ENCODE data around the gene LASP1. TPM values are rescaled to one million over a fixed set of nuclear protein-coding genes. Genes with fewer than 3 reads are reported as not detected.

The LASP1 gene
- total RNA-seq, 1 experiment from 2014 or later = 68.1 TPM

GRCh38 chr17:38857271-38857670 lies 12.6 kb upstream of the LASP1 start:
- CTCF ChIA-PET = interaction anchor here (0.6 kb wide), 1 partner anchor 254 kb away, joined by 3 read pairs; no protein-coding TSS in a partner anchor
- Mint-ChIP-seq H3K36me3 (ENCODE audit: insufficient read depth, unreplicated experiment) (peaks cover 15% of the 10 kb centered on the region), H3K9me3 (ENCODE audit: unreplicated experiment) (no peaks in the 10 kb centered on the region), H3K27ac (ENCODE audit: low read depth, unreplicated experiment) (no peak overlapping the region), H3K4me3 (ENCODE audit: unreplicated experiment) (no peak overlapping the region), H3K27me3 (ENCODE audit: insufficient read depth, unreplicated experiment) (no peaks in the 10 kb centered on the region), H3K4me1 (ENCODE audit: insufficient read depth, unreplicated experiment) (no peaks in the 10 kb centered on the region)
- no TSS peak for BruUV-seq (replicated peaks)
- intact Hi-C loops (cut with micrococcal nuclease) = no loop called here
- TF ChIP-seq CTCF (IDR thresholded peaks at IDR 0.05; ENCODE audit: unreplicated experiment) = no peak
- POLR2A ChIA-PET = interaction anchor here (0.7 kb wide), 1 partner anchor 16 kb away, joined by 4 read pairs; no protein-coding TSS in a partner anchor
- DNase-seq (ENCODE audit: unreplicated experiment) = peak; percentile 45

GRCh38 chr17:38861399-38861843 lies 8.4 kb upstream of the LASP1 start:
- Mint-ChIP-seq H3K27ac (ENCODE audit: low read depth, unreplicated experiment) (no peak overlapping the region), H3K4me3 (ENCODE audit: unreplicated experiment) (no peak overlapping the region)

GRCh38 chr17:38864636-38865398 lies 5.0 kb upstream of the LASP1 start:
- intact Hi-C loops (cut with micrococcal nuclease) = no loop called here
- H3K27ac Mint-ChIP-seq (ENCODE audit: low read depth, unreplicated experiment) = no peak overlapping the region

More at GRCh38 chr17:38861399-38861843, 8.4 kb upstream of the LASP1 start:
- no peak for DNase-seq (ENCODE audit: unreplicated experiment)
- TF ChIP-seq CTCF (IDR thresholded peaks at IDR 0.05; ENCODE audit: unreplicated experiment) = no peak
- intact Hi-C loops (cut with micrococcal nuclease) = no loop called here
- Mint-ChIP-seq H3K9me3 (ENCODE audit: unreplicated experiment) (no peaks in the 10 kb centered on the region), H3K4me1 (ENCODE audit: insufficient read depth, unreplicated experiment) (peaks cover 7% of the 10 kb centered on the region), H3K27me3 (ENCODE audit: insufficient read depth, unreplicated experiment) (no peaks in the 10 kb centered on the region), H3K36me3 (ENCODE audit: insufficient read depth, unreplicated experiment) (peaks cover 13% of the 10 kb centered on the region)
- ChIA-PET POLR2A (interaction anchor here (0.9 to 1.0 kb wide), 2 partner anchors 8 to 71 kb away, joined by 3 to 4 read pairs; no protein-coding TSS in a partner anchor), CTCF (no interaction called here)
- no TSS peak for BruUV-seq (replicated peaks)

More at GRCh38 chr17:38864636-38865398, 5.0 kb upstream of the LASP1 start:
- Mint-ChIP-seq H3K27me3 (ENCODE audit: insufficient read depth, unreplicated experiment) (no peaks in the 10 kb centered on the region), H3K4me1 (ENCODE audit: insufficient read depth, unreplicated experiment) (peaks cover 22% of the 10 kb centered on the region), H3K4me3 (ENCODE audit: unreplicated experiment) (no peak overlapping the region), H3K9me3 (ENCODE audit: unreplicated experiment) (no peaks in the 10 kb centered on the region), H3K36me3 (ENCODE audit: insufficient read depth, unreplicated experiment) (peaks cover 32% of the 10 kb centered on the region)
- no peak for TF ChIP-seq CTCF (IDR thresholded peaks at IDR 0.05; ENCODE audit: unreplicated experiment)
- POLR2A ChIA-PET = interaction anchor here (13.1 kb wide), 1 partner anchor 15 kb away, joined by 246 read pairs; the partner anchor contains the start of gene RPL23
- CTCF ChIA-PET = no interaction called here
- DNase-seq (ENCODE audit: unreplicated experiment) = peak; percentile 64
- BruUV-seq (replicated peaks) = TSS peak; percentile 61

Data from MCF 10A (cell line).